Skeletal muscle satellite cell (primary cell): ENCODE results near the gene TM4SF18. TPM values are rescaled to one million over a fixed set of nuclear protein-coding genes. Genes with fewer than 3 reads are reported as not detected.
A peak's percentile ranks its signal among the peaks of the same experiment; 100 is the strongest.
"Not testable (repeated sequence)": the region's sequence is repeated elsewhere in the genome, so short reads cannot be mapped to it uniquely, and the experiment has no call there.

ENCODE experiments used
- H3K27me3 ChIP-seq: 2 replicates; pipeline ENCODE4 v1.7.0; 2013; ENCODE audit warnings: low read length; ENCODE audit not compliant: control insufficient read depth, insufficient read depth
- H3K36me3 ChIP-seq: 2 replicates; pipeline ENCODE4 v1.7.0; 2013; ENCODE audit warnings: mild to moderate bottlenecking, control low read depth, low read length; ENCODE audit not compliant: insufficient read depth
- H3K4me1 ChIP-seq: 2 replicates; pipeline ENCODE4 v1.7.0; 2013; ENCODE audit warnings: low read length; ENCODE audit not compliant: control insufficient read depth, insufficient read depth
- H3K4me2 ChIP-seq: 2 replicates; pipeline ENCODE4 v1.7.0; 2013; ENCODE audit warnings: mild to moderate bottlenecking, low read length
- H3K4me3 ChIP-seq: 2 replicates; pipeline ENCODE4 v1.7.0; 2013; ENCODE audit warnings: low read length
- H3K9ac ChIP-seq: 2 replicates; pipeline ENCODE4 v1.7.0; 2013; ENCODE audit warnings: mild to moderate bottlenecking, low read depth, low read length, moderate library complexity
- H3K9me3 ChIP-seq: replicated peaks from 2 replicates; pipeline ENCODE4 v1.7.0; 2013; ENCODE audit warnings: mild to moderate bottlenecking, control low read depth, low read length
- total RNA-seq: library from RNA; depleted of rRNA; stranded (reverse); fragments of >200 nt; gene quantifications from 2 replicates; pipeline ENCODE4 v1.2.3, GENCODE V29; 2012; rRNA removed

Gene TM4SF18, protein sequence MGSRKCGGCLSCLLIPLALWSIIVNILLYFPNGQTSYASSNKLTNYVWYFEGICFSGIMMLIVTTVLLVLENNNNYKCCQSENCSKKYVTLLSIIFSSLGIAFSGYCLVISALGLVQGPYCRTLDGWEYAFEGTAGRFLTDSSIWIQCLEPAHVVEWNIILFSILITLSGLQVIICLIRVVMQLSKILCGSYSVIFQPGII
- 0.51 TPM in 1 of 2 replicates, not detected in the other for total RNA-seq

GRCh38 chr3:149333176-149333859, at the start of gene TM4SF18:
Gene TM4SF18 (minus strand): TSS chr3:149333636. CDS start chr3:149333382, 254 bp downstream.
- no peaks in the 10 kb centered on the region for H3K27me3 ChIP-seq
- peak within 1 kb of the TSS; percentile 26 for H3K4me2 ChIP-seq
- H3K9me3 ChIP-seq = no peaks in the 10 kb centered on the region
- peaks cover 29% of the 10 kb centered on the region for H3K4me1 ChIP-seq
- no peaks in the 10 kb centered on the region for H3K36me3 ChIP-seq
- H3K4me3 ChIP-seq = no peak within 1 kb of the TSS
- peak within 1 kb of the TSS; percentile 26 for H3K9ac ChIP-seq

- Histone ChIP-seq H3K9me3 (no peaks in the 10 kb centered on the region), H3K4me1 (peaks cover 64% of the 10 kb centered on the region), H3K4me3 (peak overlapping the region; percentile 15), H3K27me3 (no peaks in the 10 kb centered on the region), H3K9ac (peak overlapping the region; percentile 61), H3K36me3 (no peaks in the 10 kb centered on the region), H3K4me2 (peak overlapping the region; percentile 31)
Measured at GRCh38 chr3:149382518-149382917, 49.1 kb upstream of the TM4SF18 start.

DNA sequence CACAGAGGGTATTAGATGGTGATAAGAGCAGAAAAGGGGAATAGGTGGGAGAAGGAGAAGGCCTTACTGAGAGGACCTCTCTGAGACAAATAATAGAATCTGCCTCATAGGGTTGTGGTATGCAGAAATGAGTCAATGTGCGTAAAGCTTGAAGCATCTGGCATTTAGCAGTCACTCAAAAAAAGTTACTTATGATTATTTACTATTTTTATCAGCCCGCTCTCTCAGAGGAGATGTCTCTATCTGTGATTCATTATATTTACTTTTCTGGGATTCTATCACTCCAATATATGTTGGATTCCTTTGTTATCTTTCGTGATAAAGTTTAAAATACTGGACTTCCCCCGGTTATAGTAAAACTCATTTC, 48.6 kb upstream of the TM4SF18 start:
- Histone ChIP-seq H3K4me2 (peak overlapping the region; percentile 38), H3K9me3 (no peaks in the 10 kb centered on the region), H3K27me3 (no peaks in the 10 kb centered on the region), H3K4me1 (peaks cover 64% of the 10 kb centered on the region), H3K9ac (peak overlapping the region; percentile 78), H3K36me3 (no peaks in the 10 kb centered on the region), H3K4me3 (peak overlapping the region; percentile 15)

- Histone ChIP-seq H3K9me3 (no peaks in the 10 kb centered on the region), H3K9ac (peak overlapping the region; percentile 78), H3K4me2 (peak overlapping the region; percentile 38), H3K4me1 (peaks cover 60% of the 10 kb centered on the region), H3K4me3 (no peak overlapping the region), H3K27me3 (no peaks in the 10 kb centered on the region), H3K36me3 (no peaks in the 10 kb centered on the region)
Measured at GRCh38 chr3:149381173-149382100, 48.0 kb upstream of the TM4SF18 start.

GRCh38 chr3:149380220-149380619, 46.8 kb upstream of the TM4SF18 start:
- H3K4me2 ChIP-seq, H3K9me3 ChIP-seq, H3K36me3 ChIP-seq, H3K9ac ChIP-seq, H3K4me3 ChIP-seq, H3K27me3 ChIP-seq: not testable (repeated sequence)
- H3K4me1 ChIP-seq = peaks cover 55% of the 10 kb centered on the region

DNA sequence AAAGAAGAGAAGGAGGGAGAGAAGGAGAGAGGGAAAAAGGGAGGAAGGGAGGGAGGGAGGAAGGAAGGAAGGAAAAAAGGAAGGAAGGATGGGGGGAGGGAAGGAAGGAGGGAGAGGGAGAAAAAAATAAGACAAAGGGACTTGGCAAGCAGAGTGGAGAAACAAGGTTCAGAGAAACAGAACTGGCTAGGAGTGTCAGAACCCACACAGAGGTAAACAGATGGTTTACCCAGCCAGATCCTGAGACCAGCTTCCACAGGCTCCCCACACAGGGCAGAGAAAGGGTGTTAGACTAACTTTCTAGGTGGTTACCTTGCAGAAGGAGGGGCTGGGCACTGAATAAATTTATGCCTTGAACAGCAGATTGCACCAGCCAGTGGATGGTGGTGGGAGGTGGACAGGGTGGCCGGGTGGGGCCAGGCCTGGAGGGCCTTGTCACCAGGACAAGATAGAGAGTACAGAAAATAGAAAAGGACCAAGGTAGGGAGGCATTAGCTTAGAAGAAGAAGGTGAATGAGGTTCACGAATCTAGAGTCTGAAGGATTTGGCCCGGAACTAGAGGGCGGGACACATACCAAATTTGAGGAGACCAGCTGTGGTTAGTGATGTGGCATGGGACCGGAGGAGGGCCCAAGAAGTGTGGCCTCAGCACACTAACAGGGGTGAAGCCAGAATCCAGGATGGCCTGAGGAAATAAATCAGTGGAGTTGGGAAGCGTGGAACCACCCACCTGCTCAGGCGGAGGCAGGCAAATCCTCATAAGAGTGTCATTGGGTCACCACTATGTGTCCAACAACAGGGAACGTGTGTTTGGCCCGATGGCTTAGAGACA, 45.3 kb upstream of the TM4SF18 start:
- no peak overlapping the region for H3K4me3 ChIP-seq

DNA sequence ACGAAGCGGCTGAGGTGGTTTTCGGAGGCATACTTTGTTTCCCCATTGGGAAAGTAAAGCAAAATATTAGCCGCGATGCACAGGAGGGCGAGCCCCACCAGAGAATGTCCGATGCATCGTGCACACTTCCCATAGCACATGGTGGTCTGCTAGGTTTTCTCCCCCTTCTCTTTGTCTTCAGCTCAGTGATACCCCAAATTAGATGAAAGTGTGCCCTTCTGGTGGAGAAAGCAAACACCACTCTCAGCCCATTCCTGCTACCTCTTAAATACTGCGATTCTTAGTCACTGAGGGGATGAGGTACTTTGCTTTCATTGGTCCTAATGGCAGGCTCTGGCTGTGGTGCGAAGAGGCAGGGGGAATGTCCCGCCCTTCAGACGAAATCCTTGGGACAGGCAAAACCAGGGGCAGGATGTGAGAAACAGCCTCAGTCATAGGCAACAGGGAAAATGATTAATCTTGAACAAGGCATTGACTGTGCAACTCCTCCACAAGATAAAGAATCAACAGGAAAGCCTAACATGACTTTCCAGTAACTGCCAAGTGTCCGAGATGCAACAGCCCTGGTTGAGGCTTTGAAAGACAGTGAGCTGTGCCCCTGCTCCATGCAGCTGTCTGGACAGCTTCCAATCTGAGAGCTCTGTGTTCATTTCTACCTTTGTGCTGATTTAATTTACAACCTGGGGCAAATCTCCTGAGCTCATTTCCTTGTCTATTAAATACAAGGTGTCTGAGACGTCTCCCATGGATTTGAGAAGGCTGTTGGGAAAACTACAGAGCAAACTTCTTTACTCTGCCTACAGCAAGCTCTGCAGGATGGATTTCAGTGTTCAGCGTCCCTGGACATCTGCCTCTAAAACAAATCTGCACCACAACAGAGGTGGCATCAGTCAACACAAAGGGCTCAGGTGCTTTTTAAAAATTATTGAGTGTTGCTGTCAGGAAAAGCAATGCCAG, 44.2 kb upstream of the TM4SF18 start, which contains the start of gene TM4SF1:
TSS of gene TM4SF1 (minus strand) at position 242 of the 957 bp plus-strand sequence. CDS start at position 140, 102 bp downstream.
- Histone ChIP-seq H3K4me3 (peak within 1 kb of the TSS; percentile 70), H3K36me3 (peaks cover 20% of the 10 kb centered on the region), H3K27me3 (no peaks in the 10 kb centered on the region), H3K9me3 (no peaks in the 10 kb centered on the region), H3K9ac (peak within 1 kb of the TSS; percentile 88), H3K4me2 (peak within 1 kb of the TSS; percentile 78), H3K4me1 (peaks cover 68% of the 10 kb centered on the region)

More for the DNA sequence above, 45.3 kb upstream of the TM4SF18 start:
- Histone ChIP-seq H3K36me3 (peaks cover 12% of the 10 kb centered on the region), H3K9ac (peak overlapping the region; percentile 64), H3K9me3 (no peaks in the 10 kb centered on the region), H3K4me1 (peaks cover 59% of the 10 kb centered on the region), H3K27me3 (no peaks in the 10 kb centered on the region), H3K4me2 (no peak overlapping the region)

- Histone ChIP-seq H3K27me3 (no peaks in the 10 kb centered on the region), H3K9me3 (no peaks in the 10 kb centered on the region), H3K36me3 (peaks cover 23% of the 10 kb centered on the region), H3K9ac (peak overlapping the region; percentile 88), H3K4me3 (peak overlapping the region; percentile 70), H3K4me2 (peak overlapping the region; percentile 78), H3K4me1 (peaks cover 64% of the 10 kb centered on the region)
Measured at GRCh38 chr3:149376718-149377407, 43.4 kb upstream of the TM4SF18 start.

- H3K4me2 ChIP-seq = peak overlapping the region; percentile 78
- H3K9me3 ChIP-seq = no peaks in the 10 kb centered on the region
- peak overlapping the region; percentile 88 for H3K9ac ChIP-seq
- H3K36me3 ChIP-seq = peaks cover 31% of the 10 kb centered on the region
- no peaks in the 10 kb centered on the region for H3K27me3 ChIP-seq
- H3K4me3 ChIP-seq = peak overlapping the region; percentile 70
- peaks cover 69% of the 10 kb centered on the region for H3K4me1 ChIP-seq
Measured at GRCh38 chr3:149375501-149376196, 42.2 kb upstream of the TM4SF18 start.
